Loucy (cell line): ENCODE data around the gene SP1.

Experiments used
- H2AFZ ChIP-seq: fragments of 200-600 bp; sonication (generic); 2 replicates; pipeline ENCODE4 v1.6.0; 2016; ENCODE audit warnings: antibody characterized with exemption, mild to moderate bottlenecking, low read length, moderate library complexity
- H3F3A ChIP-seq: fragments of 200-600 bp; 2 replicates; pipeline ENCODE4 v1.6.0; 2016; ENCODE audit warnings: antibody characterized with exemption, low read depth, mild to moderate bottlenecking
- H3K27me3 ChIP-seq: fragments of 200-600 bp; sonication (generic); 2 replicates; pipeline ENCODE4 v1.6.1; 2014; ENCODE audit warnings: low read length, mild to moderate bottlenecking; ENCODE audit not compliant: insufficient read depth, poor library complexity, severe bottlenecking
- H3K36me3 ChIP-seq: fragments of 200-600 bp; sonication (generic); 2 replicates; pipeline ENCODE4 v1.6.1; 2016; ENCODE audit warnings: low read length; ENCODE audit not compliant: insufficient read depth
- H3K4me1 ChIP-seq: fragments of 200-600 bp; sonication (generic); 2 replicates; pipeline ENCODE4 v1.5.1; 2014; ENCODE audit warnings: low read length, mild to moderate bottlenecking; ENCODE audit not compliant: insufficient read depth, poor library complexity, severe bottlenecking
- H3K4me2 ChIP-seq: fragments of 200-600 bp; sonication (generic); 2 replicates; pipeline ENCODE4 v1.6.0; 2014; ENCODE audit warnings: antibody characterized with exemption, low read length, low read depth, mild to moderate bottlenecking; ENCODE audit not compliant: poor library complexity, severe bottlenecking
- H3K4me3 ChIP-seq: fragments of 200-600 bp; sonication (generic); 2 replicates; pipeline ENCODE4 v1.5.1; 2014; ENCODE audit warnings: low read length, mild to moderate bottlenecking, mixed read lengths; ENCODE audit not compliant: poor library complexity, severe bottlenecking
- H3K79me2 ChIP-seq: fragments of 200-600 bp; sonication (generic); 2 replicates; pipeline ENCODE4 v1.6.1; 2014; ENCODE audit warnings: low read length; ENCODE audit not compliant: insufficient read depth
- H3K9ac ChIP-seq: fragments of 200-600 bp; sonication (generic); 2 replicates; pipeline ENCODE4 v1.6.0; 2014; ENCODE audit warnings: mild to moderate bottlenecking, low read depth, low read length, moderate library complexity; ENCODE audit not compliant: poor library complexity, severe bottlenecking
- H3K9me2 ChIP-seq: fragments of 200-600 bp; sonication (generic); replicated peaks from 2 replicates; pipeline ENCODE4 v1.6.1; 2016; ENCODE audit warnings: low read depth, low read length, mixed read lengths
- H3K9me3 ChIP-seq: fragments of 200-600 bp; sonication (generic); 2 replicates; pipeline ENCODE4 v1.6.1; 2014; ENCODE audit warnings: mild to moderate bottlenecking, antibody characterized with exemption, low read length, low read depth; ENCODE audit not compliant: insufficient read depth
- H4K20me1 ChIP-seq: fragments of 200-600 bp; sonication (generic); 2 replicates; pipeline ENCODE4 v1.6.0; 2014; ENCODE audit warnings: antibody characterized with exemption, low read length, mild to moderate bottlenecking; ENCODE audit not compliant: insufficient read depth, poor library complexity, severe bottlenecking
- CTCF ChIP-seq: fragments of 200-600 bp; sonication (generic); conservative IDR thresholded peaks from 2 replicates; pipeline ENCODE4 v1.5.1; 2014; ENCODE audit warnings: mild to moderate bottlenecking, antibody characterized with exemption, low read length
- EZH2phosphoT487 ChIP-seq: fragments of 200-600 bp; IDR thresholded peaks from 2 replicates; pipeline ENCODE4 v1.6.1; 2018; ENCODE audit warnings: antibody characterized with exemption, mild to moderate bottlenecking, moderate library complexity, borderline replicate concordance

SP1 gene

DNA sequence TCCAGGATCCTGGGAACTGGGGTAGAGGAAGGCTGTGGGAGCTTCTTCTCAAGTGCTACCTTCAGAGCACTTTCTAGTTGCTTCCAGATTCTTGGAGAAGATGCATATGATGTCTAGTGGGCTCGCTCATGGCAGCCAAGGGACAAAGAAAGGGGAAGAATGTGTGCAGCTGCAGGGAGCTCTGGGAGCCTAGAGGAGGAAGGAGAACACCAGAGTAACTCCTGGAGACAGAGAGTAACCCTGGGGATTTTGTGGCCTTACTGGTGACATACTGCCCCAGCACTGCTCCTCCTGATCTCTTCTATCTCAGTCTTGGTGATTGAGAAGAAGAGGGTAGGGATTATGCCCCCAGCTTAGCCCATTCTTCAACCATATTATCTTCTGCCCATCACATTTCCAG, 33.5 kb upstream of the SP1 start:
- no peaks in the 10 kb centered on the region for H3K27me3 ChIP-seq
- no peaks in the 10 kb centered on the region for H3K9me3 ChIP-seq
- peaks cover 13% of the 10 kb centered on the region for H3K4me1 ChIP-seq
- H4K20me1 ChIP-seq = no peaks in the 10 kb centered on the region
- TF ChIP-seq EZH2phosphoT487 (no peak), CTCF (no peak)
- H2AFZ ChIP-seq = no peak overlapping the region
- no peak overlapping the region for H3K4me2 ChIP-seq
- no peak overlapping the region for H3K4me3 ChIP-seq
- no peaks in the 10 kb centered on the region for H3K36me3 ChIP-seq
- no peaks in the 10 kb centered on the region for H3K79me2 ChIP-seq
- no peaks in the 10 kb centered on the region for H3K9me2 ChIP-seq
- H3F3A ChIP-seq = no peaks in the 10 kb centered on the region
- H3K9ac ChIP-seq = no peak overlapping the region

DNA sequence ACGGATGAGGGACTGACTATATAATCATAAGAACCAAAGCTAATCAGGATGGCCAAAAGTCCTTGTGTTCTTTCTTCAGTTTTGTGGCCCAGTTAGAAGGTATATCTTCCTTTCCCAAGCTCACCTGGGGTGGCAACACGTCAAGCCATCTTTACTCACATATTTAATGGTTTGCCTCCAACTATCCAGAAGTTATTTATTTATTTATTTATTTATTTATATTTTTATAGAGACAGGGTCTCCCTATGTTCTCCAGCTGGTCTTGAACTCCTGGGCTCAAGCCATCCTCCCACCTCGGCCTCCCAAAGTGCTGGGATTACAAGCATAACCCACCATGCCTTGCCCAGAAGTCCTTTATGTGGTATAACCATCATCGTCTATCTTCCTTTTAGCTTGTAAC, 32.1 kb upstream of the SP1 start:
- Histone ChIP-seq H3K9me2 (no peaks in the 10 kb centered on the region), H3K27me3 (no peaks in the 10 kb centered on the region), H3K4me1 (peaks cover 13% of the 10 kb centered on the region), H3K79me2 (no peaks in the 10 kb centered on the region), H2AFZ (no peak overlapping the region), H3F3A (no peaks in the 10 kb centered on the region), H3K4me3 (no peak overlapping the region), H3K9me3 (no peaks in the 10 kb centered on the region), H3K9ac (no peak overlapping the region), H4K20me1 (no peaks in the 10 kb centered on the region), H3K36me3 (no peaks in the 10 kb centered on the region), H3K4me2 (no peak overlapping the region)
- no peak for TF ChIP-seq EZH2phosphoT487
- no peak for TF ChIP-seq CTCF

GRCh38 chr12:53352331-53353256, 27.4 kb upstream of the SP1 start:
- peak overlapping the region; percentile 67; the same call in 1 of the 2 replicates for H2AFZ ChIP-seq
- no peaks in the 10 kb centered on the region for H3F3A ChIP-seq
- no peaks in the 10 kb centered on the region for H3K36me3 ChIP-seq
- H3K9me3 ChIP-seq = no peaks in the 10 kb centered on the region
- H3K27me3 ChIP-seq = no peaks in the 10 kb centered on the region
- no peaks in the 10 kb centered on the region for H4K20me1 ChIP-seq
- TF ChIP-seq EZH2phosphoT487 = no peak
- TF ChIP-seq CTCF = peak; percentile 89
- H3K9ac ChIP-seq = no peak overlapping the region
- H3K4me1 ChIP-seq = no peaks in the 10 kb centered on the region
- H3K4me2 ChIP-seq = no peak overlapping the region
- H3K9me2 ChIP-seq = no peaks in the 10 kb centered on the region
- H3K4me3 ChIP-seq = no peak overlapping the region
- no peaks in the 10 kb centered on the region for H3K79me2 ChIP-seq
